ENCODE results near the gene SH3RF3.

GRCh38 chr2:109236147-109236546 is 107.1 kb downstream of the SH3RF3 start:
- no peak for TF ChIP-seq ZNF274 (IDR thresholded peaks at IDR 0.05; ENCODE audit: low read depth, low read length)
- TF ChIP-seq YY1 (IDR thresholded peaks at IDR 0.05; ENCODE audit: insufficient read depth, insufficient read length), result no peak

Data from NT2/D1 (cell line).